Stimulated activated naive CD4-positive, alpha-beta T cell (primary cell): ENCODE data around the gene TMEM255B.
"Not testable (repeated sequence)": the region's sequence is repeated elsewhere in the genome, so short reads cannot be mapped to it uniquely, and the experiment has no call there.

Experiments
- DNase-seq, 6 experiments: peaks; one replicate each; lab custom pipeline; 2025; lab: John Stamatoyannopoulos, UW

TMEM255B gene

DNA sequence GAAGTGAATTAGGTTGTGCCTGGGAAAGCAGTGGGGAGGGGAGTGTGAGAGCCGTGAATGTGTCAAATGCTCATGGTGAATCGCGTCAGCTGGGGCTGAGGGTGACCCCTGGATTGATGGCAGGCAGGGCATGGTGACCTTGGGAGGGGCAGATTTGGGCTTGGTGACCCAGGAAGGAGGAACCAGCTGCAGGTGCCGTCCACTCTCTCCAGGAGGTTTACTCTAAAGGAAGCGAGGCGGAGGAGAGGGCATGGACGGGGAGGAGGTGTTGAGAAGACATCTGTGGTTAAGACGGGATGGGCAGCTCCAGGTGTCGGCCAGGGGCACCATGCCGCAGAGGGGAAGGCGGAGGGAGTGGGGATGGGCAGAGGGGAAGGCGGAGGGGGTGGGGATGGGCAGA, 28.7 kb downstream of the TMEM255B start:
- no peak for DNase-seq

DNA sequence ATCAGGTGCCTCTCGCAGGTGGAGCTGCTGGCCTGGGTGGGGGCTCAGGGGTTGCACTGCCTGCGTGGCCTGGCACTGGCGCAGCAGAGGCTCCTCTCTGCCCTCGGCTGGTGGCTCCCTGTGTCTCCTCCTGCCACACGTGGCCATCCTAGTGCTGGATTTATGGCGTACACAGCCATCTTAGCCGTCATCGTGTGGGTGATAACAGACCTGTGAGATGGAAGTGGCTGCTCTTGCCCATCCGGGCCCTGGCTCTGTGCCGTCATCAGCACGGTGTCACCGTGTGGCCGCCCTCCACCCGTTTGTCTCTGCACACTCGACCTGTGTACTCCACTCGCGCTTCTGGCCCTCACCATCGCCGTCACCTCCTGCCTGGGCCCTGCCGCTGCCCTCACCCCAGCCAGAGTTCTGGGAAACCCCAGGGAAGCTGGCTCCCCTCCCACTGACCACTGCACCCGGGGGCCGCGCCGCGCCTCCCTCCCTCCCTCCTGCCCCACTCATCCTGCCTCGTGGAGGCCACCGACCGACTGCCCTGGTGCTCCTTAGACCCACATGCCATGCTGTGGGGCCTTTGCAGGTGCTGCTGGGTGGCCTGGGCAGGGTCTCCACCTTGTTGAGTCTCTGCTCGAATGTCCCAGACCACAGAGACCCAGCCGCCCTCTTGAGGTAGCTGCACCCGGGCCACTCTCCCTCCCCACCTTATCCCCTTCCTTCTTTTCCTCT, 29.5 kb downstream of the TMEM255B start:
- DNase-seq = no peak

DNA sequence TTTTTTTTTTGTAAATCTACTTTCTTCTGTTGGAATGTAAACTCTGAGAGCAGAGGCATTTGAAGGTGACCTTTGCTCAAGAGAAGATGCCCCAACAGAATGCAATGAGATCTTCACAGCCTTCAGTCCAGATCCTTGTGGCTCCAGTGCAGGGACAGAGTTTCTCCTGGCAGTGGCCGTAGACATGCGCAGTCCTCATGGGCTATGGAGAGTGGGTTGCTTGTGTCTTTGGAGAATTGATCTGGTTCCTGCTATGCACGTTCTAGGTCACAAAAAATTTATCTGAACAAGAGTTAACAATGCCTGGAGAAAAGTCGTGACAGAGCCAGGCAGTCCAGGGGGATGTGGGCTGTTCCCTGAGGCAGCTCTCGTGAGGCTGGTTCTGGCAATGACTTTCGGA, 30.1 kb downstream of the TMEM255B start:
- DNase-seq = no peak

DNA sequence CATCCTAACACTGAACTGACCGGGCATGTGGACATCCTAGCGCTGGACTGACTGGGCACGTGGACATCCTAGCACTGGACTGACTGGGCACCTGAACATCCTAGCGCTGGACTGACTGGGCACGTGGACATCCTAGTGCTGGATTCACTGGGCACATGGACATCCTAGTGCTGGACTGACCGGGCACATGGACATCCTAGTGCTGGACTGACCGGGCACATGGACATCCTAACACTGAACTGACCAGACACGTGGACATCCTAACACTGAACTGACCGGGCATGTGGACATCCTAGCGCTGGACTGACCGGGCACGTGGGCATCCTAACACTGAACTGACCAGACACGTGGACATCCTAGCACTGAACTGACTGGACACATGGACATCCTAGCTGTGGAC, 30.9 kb downstream of the TMEM255B start:
- DNase-seq = not testable (repeated sequence)

DNA sequence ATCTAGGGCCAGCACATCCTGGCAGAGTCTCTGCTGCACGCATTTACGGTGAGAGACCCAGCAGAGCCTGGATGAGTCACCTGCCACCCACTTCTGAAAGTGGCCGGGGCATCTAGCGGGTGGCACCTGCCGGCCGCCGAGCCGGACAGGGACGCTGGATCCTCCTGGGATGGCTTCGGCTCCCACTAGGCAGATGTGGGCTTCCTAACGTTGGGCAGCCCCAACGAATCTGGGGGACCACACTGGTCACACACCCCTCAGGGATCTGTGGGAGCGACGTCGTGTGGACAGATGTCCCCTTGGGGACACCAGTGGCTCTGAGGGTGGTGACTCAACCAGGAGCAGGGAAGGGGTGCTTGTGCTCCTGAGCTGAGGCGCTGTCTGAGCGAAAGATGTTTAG, 32.2 kb downstream of the TMEM255B start:
- no peak for DNase-seq

DNA sequence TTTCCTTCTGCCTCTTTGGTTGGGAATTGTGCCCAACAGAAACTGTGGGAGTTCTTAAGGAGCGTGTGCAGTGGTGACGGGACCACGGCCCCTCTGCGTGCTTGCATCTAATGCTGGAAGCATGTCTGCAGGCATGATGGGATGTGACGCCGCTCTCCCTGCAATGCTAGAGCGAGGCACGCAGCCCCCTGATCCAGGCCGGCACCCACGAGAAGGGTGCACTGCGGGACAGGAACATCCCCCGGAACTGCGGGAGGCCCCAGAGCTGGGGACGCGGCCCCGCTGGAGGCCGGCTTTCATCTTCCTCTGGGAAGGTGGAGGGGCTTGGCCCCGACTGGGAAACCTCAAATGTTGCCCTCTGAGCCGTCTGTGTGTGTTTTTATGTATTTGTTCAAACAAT, 32.7 kb downstream of the TMEM255B start:
- no peak for DNase-seq

DNA sequence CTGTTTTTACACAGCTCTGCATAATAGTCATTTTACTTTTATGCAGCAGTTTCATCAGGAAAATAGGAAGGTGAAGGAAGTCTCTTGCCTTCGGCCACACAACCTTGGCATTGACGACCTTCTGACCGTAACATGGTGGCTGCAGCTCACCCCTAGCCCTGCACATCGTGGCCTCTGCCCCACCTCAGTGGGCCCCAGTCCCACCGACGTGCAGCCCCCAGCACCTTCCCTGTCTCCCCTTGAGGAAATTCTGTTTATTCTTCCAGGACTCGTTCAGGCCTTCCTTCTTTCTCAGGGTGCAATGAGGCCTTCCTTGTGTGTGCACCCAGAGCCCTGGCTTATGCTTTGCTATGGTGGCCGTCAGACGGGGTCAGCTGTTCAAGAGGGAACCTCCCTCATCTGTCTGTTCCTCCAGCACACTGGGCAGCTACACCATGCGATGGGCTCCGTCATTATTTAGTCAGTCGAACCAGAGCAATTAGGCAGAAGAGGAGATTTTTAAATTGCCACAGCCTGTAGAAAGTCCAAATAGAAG, 33.3 kb downstream of the TMEM255B start:
- no peak for DNase-seq

DNA sequence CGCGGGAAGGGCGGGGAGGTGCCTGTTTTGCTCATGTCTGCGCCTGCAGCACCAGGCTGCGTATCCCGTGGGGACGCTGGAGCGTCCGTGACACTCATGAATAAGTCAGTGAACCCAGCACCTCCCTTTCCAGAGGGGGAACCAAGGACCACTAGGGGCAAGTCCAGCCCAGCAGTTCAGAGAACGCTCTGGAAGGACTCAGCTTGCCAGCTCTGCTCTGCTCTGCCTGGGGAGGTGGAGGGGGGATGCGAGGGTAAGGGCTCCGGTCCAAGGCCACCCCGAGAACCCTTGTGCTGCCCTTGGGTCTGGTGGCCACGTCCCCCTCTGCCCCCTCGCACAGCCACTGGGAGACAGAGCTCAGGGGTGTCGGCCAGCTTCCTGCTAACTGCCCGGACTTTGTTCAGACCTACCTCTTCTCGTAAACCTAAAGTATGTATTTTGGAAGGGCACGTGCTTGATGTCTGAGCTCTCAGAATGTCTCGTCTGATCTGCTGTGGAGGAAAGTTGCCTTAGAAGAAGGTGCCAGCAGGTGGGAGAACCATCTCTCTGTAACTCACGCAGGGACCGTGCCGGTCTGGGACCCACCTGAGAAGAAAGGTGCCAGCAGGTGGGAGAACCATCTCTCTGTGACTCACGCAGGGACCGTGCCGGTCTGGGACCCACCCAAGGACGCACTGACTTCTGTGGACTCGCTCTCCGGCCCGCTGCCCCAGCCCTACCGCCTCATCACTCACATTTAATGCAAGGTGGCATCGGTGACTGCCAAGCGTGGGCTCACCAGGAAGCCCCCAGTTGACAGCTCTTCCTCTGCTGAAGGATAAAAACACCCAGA, 34.1 kb downstream of the TMEM255B start:
- DNase-seq = no peak

DNA sequence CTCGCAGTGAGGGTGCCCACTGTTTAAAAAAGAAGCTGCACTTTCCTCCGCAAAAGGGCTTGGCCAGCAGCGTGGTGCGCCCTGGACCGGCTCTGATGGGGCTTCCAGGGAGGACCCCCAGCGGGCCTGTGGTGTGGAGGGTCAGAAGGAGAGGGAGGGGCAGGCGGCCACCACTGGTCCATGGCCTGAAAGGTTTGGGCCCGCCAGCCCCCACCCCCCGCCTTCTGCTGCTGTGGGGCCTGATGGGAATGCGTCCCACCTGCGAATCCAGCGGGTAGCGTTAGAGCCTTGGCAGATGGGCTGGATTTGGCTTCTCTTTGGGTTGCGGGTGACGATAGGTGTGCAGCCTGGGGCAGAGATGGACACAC, 34.7 kb downstream of the TMEM255B start:
- DNase-seq = no peak

DNA sequence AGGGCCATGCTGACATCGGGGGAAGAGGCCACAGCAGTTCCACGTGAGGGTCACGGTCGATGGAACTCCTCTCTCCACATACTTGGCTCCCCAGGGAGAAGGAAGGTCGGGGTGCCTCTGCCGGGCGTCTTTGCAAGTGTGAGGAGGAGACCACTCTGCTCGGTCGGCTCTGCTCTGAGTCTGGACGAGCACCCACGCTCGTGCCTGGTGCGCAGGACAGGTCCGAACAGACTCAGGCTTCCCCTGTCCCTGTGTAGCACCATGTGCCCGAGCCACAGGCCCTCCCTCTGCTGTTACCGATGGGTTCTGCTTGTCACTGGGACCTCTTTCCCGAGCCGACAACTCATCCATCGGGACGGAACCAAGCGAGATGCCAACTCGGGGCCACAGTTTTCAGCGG, 35.1 kb downstream of the TMEM255B start:
- no peak for DNase-seq

DNA sequence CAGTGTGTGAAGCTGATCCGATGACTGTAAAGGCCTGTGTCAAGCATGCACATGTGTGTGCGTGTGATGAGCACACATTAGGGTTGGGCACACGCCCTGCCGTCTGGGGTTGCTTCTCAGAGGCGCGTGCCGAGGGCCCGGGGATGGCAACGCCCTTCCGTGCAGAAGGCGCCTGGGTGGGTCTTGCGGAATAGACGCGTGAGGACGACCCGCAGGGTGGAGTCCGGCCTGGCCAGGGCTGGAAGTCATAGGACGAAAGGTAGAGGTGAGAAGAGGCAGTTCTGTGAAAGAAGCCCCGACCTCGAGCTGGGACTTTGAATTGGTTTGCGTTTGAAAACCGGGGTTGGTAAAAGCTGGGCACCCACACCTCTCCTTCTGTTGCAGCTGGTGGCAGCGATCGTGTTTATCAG, 35.7 kb downstream of the TMEM255B start:
- DNase-seq = no peak

DNA sequence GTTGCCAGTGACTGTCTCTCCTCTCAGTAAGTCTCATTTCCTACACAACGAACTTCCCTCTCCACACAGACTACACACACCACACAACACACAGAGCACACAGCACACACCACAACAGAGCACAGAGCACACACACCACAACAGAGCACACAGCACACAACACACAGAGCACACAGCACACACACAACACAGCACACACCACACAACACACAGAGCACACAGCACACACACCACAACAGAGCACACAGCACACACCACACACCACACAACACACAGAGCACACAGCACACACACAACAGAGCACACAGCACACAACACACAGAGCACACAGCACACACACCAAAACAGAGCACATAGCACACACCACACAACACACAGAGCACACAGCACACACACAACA, 36.3 kb downstream of the TMEM255B start:
- DNase-seq = not testable (repeated sequence)

DNA sequence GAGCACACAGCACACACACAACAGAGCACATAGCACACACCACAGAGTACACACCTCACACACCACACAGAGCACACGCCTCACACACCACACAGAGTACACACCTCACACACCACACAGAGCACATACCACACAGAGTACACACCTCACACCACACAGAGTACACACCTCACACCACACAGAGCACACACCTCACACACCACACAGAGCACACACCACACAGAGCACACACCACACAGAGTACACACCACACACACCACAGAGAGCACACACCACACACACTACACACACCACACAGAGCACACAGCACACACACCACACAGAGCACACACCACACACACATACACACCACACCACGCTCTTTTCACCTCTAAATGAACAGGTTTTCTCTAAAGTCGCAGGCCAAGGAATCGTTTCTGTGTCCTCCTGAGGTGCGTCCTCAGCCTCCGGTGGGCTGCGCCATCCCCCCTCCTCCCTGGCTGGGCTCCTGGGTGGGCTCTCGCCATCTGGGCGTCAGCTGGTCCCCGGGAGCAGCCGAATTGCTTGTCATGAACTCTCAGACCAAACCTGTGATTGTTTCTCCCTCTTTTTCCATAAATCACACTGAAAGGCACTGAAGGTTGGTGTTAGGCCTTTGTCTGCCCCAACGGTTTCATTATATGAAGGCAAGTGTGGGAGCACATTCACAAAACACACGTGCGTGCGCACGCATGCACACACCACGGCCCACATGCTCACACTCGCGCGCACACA, 37.4 kb downstream of the TMEM255B start:
- no peak for DNase-seq

DNA sequence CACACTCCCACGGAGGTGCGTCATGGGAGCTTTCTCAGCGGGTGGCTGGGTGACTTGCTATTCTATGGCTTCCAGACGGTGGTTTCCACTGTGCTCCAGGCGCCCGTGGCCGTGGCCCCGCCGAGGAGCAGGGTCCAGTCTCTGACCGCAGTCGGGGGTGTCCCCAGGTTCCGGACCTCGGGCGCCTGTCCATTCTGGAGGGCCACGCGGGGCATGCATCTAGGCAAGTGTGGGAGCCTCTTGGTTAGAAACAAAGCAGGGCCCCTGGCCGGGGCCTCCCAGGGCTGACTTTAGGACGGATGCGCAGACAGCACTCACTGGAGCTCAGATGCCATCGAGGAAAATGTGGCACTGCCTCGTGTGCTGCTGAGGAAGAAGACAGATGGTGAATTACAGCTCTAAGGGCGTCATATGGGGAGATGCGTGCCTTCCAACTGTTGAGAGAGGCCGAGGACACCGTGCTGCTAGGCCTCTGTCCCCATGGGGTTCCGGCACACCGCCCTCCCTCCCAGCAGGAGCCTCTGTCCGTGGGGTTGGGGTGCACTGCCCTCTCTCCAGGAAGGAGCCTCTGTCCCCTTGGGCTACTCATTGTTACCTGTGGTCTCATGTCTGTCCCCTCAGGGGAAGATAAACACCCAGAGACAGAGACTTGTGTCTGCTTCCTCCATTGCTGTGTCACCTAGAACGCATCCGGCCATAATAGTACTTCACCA, 38.1 kb downstream of the TMEM255B start:
- no peak for DNase-seq

DNA sequence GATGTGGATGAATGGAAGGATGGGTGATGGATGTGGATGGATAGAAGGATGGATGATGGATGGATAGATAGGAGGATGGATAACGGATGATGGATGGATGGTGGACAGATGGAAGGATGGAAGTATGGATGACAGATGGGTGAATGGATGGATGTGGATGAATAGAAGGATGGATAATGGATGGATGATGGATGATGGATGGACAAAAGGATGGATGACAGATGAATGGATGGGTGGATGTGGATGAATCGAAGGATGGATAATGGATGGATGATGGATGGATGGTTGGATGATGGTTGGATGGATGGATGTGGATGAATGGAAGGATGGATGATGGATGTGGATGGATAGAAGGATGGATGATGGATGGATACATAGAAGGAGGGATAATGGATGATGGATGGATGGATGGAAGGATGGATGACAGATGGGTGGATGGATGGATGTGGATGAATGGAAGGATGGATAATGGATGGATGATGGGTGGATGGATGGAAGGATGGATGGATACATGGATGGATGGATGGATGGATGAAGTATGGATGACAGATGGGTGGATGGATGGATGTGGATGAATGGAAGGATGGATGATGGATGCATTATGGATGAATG, 39.3 kb downstream of the TMEM255B start:
- no peak for DNase-seq

DNA sequence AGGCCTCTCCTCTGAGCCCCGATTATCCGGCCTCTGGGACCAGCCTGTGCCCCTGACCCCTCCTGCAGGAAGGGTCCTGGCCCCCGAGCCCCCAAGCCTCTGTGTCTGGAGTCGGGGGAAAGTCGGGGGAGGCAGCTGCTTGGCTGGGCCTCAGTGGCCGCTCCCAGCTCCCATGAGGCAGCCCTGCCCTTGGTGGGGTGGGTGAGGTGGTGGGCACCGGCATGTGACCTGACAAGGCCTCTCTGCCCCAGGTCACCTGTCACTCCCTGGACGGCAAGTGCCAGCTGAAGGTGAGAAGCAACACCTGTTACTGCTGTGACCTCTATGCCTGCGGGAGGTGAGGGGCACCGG, 41.5 kb downstream of the TMEM255B start:
- no peak for DNase-seq

DNA sequence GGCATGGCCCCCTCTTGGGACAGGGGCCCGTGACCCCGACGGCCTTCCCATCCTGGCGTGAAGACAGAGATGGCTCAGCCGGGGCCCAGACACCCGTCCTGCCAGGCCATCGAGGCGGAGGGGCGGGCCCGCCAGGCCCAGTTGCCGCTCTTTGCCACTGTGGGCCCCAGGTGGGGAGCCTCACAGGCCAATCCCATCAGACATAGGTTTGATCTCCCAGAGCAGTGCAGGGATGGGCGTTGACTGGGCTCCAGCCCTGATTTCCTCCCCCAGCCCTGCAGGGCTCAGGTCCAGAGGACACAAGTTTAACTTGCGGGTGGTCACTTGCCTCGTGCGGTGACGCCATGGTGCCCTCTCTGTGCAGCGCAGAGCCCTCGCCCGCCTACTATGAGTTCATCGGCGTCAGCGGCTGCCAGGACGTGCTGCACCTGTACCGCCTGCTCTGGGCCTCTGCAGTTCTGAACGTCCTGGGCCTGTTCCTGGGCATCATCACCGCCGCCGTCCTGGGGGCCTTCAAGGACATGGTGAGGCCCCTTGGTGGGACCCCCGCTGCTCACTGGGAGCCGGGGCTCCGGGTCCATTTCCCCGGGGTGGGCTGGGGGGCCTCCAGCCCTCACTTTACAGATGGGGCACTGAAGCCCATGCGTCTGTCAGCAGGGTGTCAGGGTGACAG, 42.4 kb downstream of the TMEM255B start:
- no peak for DNase-seq

DNA sequence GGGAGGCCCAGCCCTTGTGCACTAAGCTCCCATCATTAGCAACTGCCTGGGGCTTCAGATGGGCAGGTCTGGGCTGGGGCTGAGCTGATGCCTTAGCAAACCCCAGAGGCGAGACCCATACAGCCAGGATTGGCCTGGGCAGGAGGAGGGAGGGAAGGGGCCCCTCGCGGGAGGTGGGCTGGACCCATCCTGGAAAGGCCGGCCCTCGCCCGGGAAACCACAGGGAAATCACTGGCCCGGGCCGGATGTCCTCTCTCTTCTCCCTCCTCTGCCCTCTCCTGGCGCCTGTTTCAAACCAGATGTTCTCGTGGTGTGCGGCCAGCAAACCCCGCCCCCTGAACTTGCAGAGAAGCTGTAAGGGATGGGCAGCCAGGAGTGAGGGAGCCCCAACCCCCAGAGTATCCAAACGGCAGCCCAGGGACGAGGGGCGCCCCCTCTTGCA, 43.1 kb downstream of the TMEM255B start:
- no peak for DNase-seq

DNA sequence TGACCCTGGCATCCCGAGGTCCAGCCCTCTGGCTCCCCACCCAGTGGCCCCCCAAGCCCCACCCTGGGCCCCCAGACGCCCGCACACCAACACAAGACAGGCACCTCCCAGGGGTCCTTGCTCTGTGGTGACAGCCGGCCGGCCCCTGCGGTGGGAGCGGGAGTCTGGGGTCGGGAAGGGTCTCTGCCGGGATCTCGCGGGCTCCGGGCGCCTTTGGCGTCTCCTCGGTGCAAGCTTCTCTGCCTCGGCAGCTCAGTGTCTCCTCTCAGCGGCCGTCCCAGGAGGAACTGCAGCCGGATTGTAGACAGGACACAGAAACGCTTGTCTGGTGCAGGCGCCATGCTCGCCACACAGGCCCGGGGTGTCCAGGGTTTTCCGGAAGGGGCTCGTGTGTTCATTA, 43.7 kb downstream of the TMEM255B start:
- no peak for DNase-seq

DNA sequence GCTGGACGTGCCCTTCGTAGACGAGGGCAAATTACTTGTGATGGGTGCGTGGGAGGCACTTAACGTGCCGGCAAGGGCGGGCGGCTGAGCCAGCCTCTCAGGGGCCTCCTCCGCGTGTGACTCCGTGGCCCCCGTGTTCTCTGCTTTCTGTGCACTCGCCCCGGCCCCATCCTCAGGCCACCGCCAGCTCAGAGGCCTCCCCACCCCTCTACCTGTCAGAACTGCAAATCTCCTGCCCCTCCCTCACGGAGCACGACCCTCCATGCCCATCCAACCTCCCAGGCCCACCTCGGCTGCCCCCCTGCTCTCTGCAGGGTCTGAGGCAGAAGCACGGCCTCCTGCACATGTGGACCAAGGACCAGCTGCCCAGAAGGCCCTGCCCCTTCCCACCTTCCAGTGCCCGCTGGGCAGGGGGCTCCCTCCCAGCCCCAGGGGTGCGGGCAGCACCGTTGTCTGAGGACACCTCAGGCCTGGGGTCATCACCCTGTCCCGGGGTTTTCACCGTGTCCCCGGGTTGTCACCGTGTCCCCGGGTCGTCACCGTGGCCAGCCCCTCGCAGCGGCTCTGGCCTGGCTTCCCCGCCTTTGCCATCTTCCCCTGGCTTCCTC, 44.5 kb downstream of the TMEM255B start:
- DNase-seq = no peak
